Kidney capillary endothelial cell (primary cell): ENCODE measurements around the gene LRRC27.

ENCODE experiments used
- DNase-seq: peaks from one replicate; pipeline ENCODE4 v3.0.0-alpha.2; 2018; ENCODE audit warnings: low spot score

Gene LRRC27

GRCh38 chr10:132427006-132427771 is 95.2 kb downstream of the LRRC27 start:
- no peak for DNase-seq

- DNase-seq, result no peak
These were observed 96.0 kb downstream of the LRRC27 start for GRCh38 chr10:132427939-132428367.

GRCh38 chr10:132428486-132428995 is 96.5 kb downstream of the LRRC27 start:
- no peak for DNase-seq
